Stimulated activated CD8-positive, alpha-beta memory T cell treated with anti-CD3 and anti-CD28 coated beads, Interleukin-4, amount 100 ng/mL, for 24 hours (primary cell): ENCODE measurements around the gene TRPM1.
A peak's percentile ranks its signal among the peaks of the same experiment; 100 is the strongest.

Source experiments
- DNase-seq: peaks from one replicate; pipeline ENCODE4 v3.0.0-alpha.2; 2020; ENCODE audit warnings: low read depth

TRPM1 gene

GRCh38 chr15:31016446-31016915, 85.0 kb downstream of the TRPM1 start:
- no peak for DNase-seq

DNA sequence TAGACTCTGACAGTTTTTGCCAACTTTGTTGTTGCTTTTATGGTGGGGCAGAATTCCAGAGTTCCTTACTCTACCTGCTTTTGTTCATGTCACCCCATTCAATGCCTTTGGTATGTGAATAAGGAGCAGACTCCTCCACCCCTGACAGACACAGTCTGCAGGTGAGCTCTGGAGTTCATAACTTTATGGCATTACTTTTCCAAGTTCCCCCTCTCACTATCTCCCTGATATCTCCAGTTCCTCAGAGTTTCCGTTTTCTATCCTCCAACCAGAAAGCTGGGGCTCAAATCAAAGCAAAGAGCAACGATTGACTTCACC, 87.0 kb downstream of the TRPM1 start:
- no peak for DNase-seq

- DNase-seq = no peak
Observed at GRCh38 chr15:31013863-31014607, 87.5 kb downstream of the TRPM1 start.

DNA sequence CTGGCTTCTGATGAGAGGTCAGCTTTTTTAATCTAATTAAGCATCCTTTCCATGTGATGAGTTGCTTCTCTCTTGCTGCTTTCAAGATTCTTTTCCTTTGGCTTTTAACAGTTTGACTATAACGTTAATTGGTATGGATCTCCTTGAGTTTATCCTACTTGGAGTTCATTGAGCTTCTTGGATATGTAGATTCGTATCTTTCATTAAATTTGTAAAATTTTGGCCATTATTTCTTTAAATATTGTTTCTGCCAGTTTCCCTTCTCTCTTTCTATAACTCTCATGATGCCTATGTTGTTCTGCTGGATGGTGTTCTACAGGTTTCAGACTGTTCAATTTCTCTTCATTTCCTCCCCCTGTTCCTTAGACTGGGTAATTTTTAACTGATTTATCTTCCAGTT, 89.1 kb downstream of the TRPM1 start:
- DNase-seq = no peak

- DNase-seq = no peak
Observed at GRCh38 chr15:31010036-31010435, 91.5 kb downstream of the TRPM1 start.

- no peak for DNase-seq
Observed at GRCh38 chr15:31005660-31006059, 95.9 kb downstream of the TRPM1 start.

DNA sequence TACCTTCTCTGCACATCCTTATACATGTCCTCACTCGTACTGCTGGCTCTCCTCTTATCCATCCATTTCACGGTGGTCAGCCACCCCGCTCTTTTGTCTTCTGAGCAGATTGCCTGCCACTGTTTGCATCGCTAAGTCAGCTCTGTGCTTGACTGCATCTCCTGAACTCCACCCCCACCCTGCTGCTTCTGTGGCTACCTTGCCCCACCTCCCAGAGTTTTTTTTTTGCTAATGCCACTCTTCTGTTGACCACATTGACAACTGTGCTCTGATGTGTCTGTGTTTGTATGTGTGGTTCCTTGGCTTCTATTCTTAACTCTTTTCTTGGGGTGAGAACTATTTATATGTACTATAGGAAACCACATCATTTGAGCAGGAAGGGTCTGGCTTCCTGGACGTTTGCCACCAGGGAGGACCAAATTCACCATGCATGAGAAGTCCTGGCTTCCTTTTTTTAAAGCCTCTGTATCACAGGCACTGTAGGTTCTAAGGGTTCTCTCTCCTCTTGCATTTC, 97.2 kb downstream of the TRPM1 start:
- no peak for DNase-seq

DNA sequence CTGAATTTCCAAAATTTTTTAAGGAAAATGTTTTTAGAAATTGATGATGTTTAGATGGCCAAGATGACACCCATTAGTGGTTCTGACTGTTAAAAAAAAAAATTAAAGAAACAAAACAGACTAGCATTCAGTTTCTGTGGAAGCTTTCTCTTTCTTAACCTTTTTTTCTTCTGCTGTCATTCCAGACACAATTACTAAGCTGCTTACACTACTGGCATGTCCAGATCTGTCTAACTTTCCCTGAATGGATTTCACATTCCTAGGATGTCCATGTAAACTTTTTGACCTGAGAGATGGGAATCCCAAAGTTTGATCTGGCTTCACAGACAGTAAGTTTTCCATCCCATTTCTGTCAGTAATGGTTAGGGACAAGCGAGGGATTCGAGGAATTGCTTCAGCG, 99.8 kb downstream of the TRPM1 start:
- DNase-seq = no peak

DNA sequence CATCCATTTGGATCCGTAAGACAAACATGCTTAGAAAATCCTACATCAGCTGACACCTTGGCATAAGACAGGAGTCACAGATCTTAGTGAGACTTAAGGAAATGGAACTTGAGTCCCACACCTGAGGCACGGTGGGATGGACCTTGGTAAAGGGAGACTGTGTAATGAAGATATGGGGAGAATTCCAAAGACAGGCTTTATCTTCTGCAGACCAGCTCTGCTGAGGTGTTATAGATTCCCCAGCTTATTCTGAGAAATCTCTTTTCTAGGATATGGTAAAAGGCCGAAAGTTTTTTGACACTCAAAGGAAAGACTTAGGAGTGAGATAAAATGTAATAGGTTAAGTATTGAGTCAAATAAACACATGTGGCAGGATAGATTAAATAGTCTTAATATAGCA, 101.8 kb downstream of the TRPM1 start:
- no peak for DNase-seq

DNA sequence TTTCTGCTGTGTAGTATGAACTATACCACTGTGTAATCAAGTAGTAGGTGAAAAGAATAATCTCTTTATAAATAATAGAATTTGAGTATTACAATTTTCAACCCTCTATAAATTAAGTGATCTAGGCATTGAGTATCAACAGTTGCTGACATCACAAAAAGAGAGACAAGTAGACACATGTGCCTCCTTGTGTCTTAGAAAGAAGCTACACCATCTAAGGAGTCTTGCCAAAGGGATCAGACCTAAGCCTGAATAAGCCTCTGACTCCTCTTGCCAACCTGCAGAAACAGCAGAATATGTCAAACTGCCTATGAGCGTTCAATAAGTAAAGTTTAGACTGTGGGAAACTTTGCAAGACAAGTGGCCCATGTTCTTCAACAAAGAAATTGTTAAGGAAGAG, 104.3 kb downstream of the TRPM1 start:
- DNase-seq = no peak

GRCh38 chr15:30992249-30992864, 109.2 kb downstream of the TRPM1 start:
- no peak for DNase-seq

GRCh38 chr15:30991255-30992235, 110.0 kb downstream of the TRPM1 start, which contains the start of gene MTMR10:
TSS of gene MTMR10 (minus strand) at chr15:30991628. CDS start at chr15:30991506, 122 bp downstream.
- peak; percentile 66 for DNase-seq

- DNase-seq = no peak
Observed at GRCh38 chr15:30990446-30991254, 110.9 kb downstream of the TRPM1 start.

DNA sequence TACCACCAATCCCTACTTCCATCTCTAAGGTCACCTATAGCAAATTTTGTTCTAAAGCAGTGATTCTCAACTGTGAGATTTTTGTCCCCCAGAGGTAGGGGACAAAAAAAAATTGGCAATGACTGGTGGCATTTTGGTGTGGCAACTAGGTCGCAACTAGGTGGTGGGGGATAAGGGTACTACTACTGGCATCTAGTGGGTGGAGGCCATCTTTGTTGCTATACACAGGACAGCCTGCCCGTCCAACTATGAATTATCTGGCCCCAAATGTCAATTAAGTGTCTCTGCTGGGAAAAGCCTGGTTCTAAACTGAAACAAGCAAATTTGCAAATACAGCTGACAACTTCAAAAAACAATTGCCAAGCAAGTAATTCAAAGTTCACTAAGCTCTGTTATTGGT, 111.5 kb downstream of the TRPM1 start:
- DNase-seq = no peak

GRCh38 chr15:30985081-30985531, 116.4 kb downstream of the TRPM1 start:
- DNase-seq = no peak

DNA sequence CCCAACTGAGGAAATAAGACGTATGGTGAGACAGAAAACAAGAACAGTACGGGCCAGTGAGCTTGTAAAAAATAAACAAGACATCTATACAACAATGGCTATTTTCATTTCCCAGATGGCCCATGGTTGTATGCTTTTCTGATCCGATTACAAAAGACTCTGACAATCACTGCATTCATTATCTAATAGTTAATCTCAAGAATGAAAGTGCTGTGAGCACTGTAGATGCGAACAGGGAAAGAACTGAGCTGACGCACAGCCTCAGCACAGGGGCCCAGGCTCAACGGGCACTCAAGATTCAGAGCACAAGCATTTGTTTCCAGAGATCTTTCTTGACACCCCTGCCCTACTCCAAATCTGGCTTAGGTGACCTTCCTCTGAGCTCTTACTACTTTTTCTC, 117.0 kb downstream of the TRPM1 start:
- DNase-seq = no peak

DNA sequence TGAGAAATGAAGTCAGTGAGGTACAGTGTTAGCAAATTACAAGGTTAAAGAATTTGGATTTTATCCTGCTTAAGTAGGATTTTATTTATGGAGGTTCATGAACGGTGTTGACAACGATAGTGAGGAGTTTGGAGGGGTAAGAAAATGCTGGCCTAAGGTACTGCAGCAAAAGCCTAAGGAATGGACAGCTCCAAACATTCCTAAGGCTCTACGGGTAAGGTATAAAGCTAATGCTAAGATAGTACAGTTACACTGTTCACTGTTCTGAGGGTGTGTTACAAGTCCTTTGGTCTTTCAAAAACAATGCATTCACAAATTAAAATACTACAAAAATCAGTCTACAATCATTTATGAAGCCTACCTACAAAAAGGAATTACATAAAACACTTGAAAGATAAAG, 117.4 kb downstream of the TRPM1 start:
- no peak for DNase-seq

DNA sequence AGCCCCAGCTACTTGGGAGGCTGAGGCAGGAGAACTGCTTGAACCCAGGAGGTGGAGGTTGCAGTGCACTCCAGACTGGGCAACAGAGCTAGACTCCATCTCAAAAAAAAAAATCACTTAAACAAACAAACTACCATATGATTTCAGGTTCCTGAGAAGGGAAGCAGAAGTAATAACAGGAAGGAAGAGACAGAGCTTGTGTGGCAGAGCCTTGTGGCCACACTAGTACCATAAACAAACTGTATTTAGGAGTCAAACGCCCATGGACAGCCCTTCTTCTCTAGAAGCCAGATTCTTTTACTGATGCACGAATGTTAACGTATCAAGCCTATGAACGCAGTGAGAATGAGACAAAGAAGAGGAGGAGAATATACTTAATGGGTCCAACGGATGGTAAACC, 122.1 kb downstream of the TRPM1 start:
- no peak for DNase-seq

DNA sequence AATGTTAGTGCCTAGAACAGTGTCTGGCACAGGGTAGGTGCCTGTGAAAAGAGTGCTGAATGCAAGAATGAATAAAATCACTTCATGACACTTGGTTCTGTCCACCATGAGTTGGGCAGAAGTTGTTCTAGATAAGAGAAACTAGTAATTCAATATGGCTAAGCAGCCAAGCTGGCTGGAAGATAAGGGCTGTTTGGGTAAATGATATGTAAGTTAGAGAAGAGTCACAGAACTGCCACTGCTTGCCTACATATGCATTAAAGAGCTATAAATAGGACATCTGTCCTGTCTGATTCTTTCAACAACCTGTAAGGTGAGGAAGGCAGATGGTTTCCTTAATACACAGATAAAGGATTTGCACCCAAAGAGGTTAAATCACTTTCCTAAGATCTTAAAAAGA, 123.2 kb downstream of the TRPM1 start:
- DNase-seq = no peak

DNA sequence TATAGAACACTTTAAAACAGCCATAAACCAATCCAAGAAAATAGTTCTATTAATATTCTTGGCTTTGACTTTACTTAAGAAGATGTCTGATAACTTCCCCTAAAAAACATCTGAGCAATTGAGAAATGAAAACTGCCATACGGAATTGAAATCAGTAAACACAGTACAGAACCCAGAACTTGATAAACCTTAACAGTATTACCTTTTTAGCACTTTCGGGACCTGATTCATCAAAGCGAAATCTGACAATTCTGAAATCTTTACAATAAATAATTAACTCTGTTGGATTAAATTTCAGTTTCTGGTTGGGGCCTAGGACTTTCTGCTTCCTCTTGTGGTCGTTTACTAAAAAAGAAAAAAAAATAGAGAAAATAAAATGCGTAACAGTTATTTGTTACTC, 127.4 kb downstream of the TRPM1 start:
- no peak for DNase-seq

- no peak for DNase-seq
Observed at GRCh38 chr15:30973379-30973778, 128.1 kb downstream of the TRPM1 start.

- no peak for DNase-seq
Observed at GRCh38 chr15:30969724-30970123, 131.8 kb downstream of the TRPM1 start.
